ENCODE data around the gene TMEM266.

GRCh38 chr15:76234337-76234889 lies 174.6 kb downstream of the TMEM266 start:
- TF ChIP-seq NFRKB (IDR thresholded peaks at IDR 0.05) (no peak), ELF4 (IDR thresholded peaks at IDR 0.05) (no peak), TARDBP (IDR thresholded peaks at IDR 0.05) (no peak), ZNF384 (IDR thresholded peaks at IDR 0.05) (no peak)
